ENCODE measurements around the gene CDKL5.

The CDKL5 gene

GRCh38 chrX:18640686-18641085 is 215.3 kb downstream of the CDKL5 start:
- DNase-seq (ENCODE audit: extremely low read depth, low read depth) = no peak
- no peak overlapping the region for H3K4me3 ChIP-seq (replicated peaks; ENCODE audit: low read depth, low read length)
- TF ChIP-seq CTCF (IDR thresholded peaks at IDR 0.05; ENCODE audit: low read depth, low read length, missing control alignments) = no peak

- TF ChIP-seq CTCF (IDR thresholded peaks at IDR 0.05; ENCODE audit: low read depth, low read length, missing control alignments) = no peak
- no peak overlapping the region for H3K4me3 ChIP-seq (replicated peaks; ENCODE audit: low read depth, low read length)
- no peak for DNase-seq (ENCODE audit: extremely low read depth, low read depth)
Observed at GRCh38 chrX:18643243-18643642, 217.8 kb downstream of the CDKL5 start.

- no peak overlapping the region for H3K4me3 ChIP-seq (replicated peaks; ENCODE audit: low read depth, low read length)
- no peak for DNase-seq (ENCODE audit: extremely low read depth, low read depth)
- TF ChIP-seq CTCF (IDR thresholded peaks at IDR 0.05; ENCODE audit: low read depth, low read length, missing control alignments) = no peak
Observed at GRCh38 chrX:18643853-18644252, 218.4 kb downstream of the CDKL5 start.

- DNase-seq (ENCODE audit: extremely low read depth, low read depth) = no peak
- TF ChIP-seq CTCF (IDR thresholded peaks at IDR 0.05; ENCODE audit: low read depth, low read length, missing control alignments) = no peak
- H3K4me3 ChIP-seq (replicated peaks; ENCODE audit: low read depth, low read length) = no peak overlapping the region
Observed at GRCh38 chrX:18647621-18648020, 222.2 kb downstream of the CDKL5 start.

- no peak overlapping the region for H3K4me3 ChIP-seq (replicated peaks; ENCODE audit: low read depth, low read length)
- DNase-seq (ENCODE audit: extremely low read depth, low read depth) = no peak
- no peak for TF ChIP-seq CTCF (IDR thresholded peaks at IDR 0.05; ENCODE audit: low read depth, low read length, missing control alignments)
Observed at GRCh38 chrX:18649498-18649951, 224.1 kb downstream of the CDKL5 start.

GRCh38 chrX:18650662-18651061 is 225.3 kb downstream of the CDKL5 start:
- DNase-seq (ENCODE audit: extremely low read depth, low read depth) = no peak
- H3K4me3 ChIP-seq (replicated peaks; ENCODE audit: low read depth, low read length) = no peak overlapping the region
- TF ChIP-seq CTCF (IDR thresholded peaks at IDR 0.05; ENCODE audit: low read depth, low read length, missing control alignments) = no peak

- DNase-seq (ENCODE audit: extremely low read depth, low read depth) = no peak
- no peak for TF ChIP-seq CTCF (IDR thresholded peaks at IDR 0.05; ENCODE audit: low read depth, low read length, missing control alignments)
- H3K4me3 ChIP-seq (replicated peaks; ENCODE audit: low read depth, low read length) = no peak overlapping the region
Observed at GRCh38 chrX:18652636-18653035, 227.2 kb downstream of the CDKL5 start.

All from HFF-Myc (cell line).